GM13976 (cell line): Measurements from ENCODE around the gene MYPN.

Source experiments
- DNase-seq: peaks from one replicate; pipeline ENCODE4 v3.0.0; 2012; ENCODE audit warnings: low spot score
- in situ Hi-C: fragments of 300-500 bp; cut with MboI; formaldehyde crosslinking; loops from one replicate; pipeline ENCODE4 v1.12.0; 2022; ENCODE audit warnings: low sequenced_read_pairs, mixed read lengths, inconsistent platforms; ENCODE audit not compliant: unreplicated experiment
- TF ChIP-seq, protein P1 (sequence below): IDR thresholded peaks from 2 replicates; pipeline ENCODE4 v1.5.1; 2012; ENCODE audit warnings: borderline replicate concordance, mild to moderate bottlenecking; ENCODE audit not compliant: insufficient read depth; ENCODE audit errors: extremely low read depth, missing control alignments, control extremely low read depth

MYPN gene

DNA sequence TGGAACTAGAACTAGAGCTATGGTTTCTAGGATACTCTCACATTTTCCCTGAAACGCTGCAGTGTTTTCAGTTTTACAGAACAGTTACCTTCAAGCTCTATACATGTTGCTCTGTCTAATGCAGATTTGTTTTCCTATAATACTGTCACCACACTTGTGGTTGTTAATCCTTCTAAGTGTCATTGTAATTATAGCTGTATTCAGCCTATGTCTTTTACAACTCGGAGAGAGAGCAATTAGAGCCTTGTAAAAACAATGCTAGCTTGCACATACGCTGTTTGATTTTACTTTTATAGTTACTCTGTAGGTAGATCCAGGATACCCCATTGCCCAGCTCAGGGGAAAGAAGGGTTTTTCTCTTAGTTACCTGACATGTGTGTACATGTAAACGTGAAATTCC lies 67.5 kb downstream of the MYPN start:
- in situ Hi-C loops, result no loop called here
- TF ChIP-seq, protein P1, sequence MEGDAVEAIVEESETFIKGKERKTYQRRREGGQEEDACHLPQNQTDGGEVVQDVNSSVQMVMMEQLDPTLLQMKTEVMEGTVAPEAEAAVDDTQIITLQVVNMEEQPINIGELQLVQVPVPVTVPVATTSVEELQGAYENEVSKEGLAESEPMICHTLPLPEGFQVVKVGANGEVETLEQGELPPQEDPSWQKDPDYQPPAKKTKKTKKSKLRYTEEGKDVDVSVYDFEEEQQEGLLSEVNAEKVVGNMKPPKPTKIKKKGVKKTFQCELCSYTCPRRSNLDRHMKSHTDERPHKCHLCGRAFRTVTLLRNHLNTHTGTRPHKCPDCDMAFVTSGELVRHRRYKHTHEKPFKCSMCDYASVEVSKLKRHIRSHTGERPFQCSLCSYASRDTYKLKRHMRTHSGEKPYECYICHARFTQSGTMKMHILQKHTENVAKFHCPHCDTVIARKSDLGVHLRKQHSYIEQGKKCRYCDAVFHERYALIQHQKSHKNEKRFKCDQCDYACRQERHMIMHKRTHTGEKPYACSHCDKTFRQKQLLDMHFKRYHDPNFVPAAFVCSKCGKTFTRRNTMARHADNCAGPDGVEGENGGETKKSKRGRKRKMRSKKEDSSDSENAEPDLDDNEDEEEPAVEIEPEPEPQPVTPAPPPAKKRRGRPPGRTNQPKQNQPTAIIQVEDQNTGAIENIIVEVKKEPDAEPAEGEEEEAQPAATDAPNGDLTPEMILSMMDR, result no peak
- no peak for DNase-seq

DNA sequence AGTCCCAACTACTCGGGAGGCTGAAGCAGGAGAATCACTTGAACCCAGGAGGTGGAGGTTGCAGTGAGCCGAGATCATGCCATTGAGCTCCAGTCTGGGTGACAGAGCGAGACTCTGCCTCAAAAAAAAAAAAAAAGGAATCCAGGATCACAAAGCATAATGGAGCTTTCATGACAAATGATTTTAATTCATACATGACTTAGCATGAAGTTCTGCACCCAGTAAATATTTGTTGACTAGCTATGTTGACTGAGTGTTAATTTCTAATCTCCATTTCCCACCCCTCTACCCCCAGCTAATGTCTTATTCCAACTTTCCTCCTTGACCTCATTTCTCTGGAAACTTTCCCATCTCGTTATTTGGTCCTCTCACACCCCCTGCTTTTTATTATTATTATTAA lies 69.3 kb downstream of the MYPN start:
- DNase-seq, result no peak
- in situ Hi-C loops, result no loop called here
- TF ChIP-seq, protein P1, result no peak

- TF ChIP-seq, protein P1, result no peak
- no peak for DNase-seq
- in situ Hi-C loops, result no loop called here
These were observed 69.7 kb downstream of the MYPN start for GRCh38 chr10:68179016-68179415.

GRCh38 chr10:68180490-68180889 lies 71.2 kb downstream of the MYPN start:
- no peak for DNase-seq
- TF ChIP-seq, protein P1, result no peak
- in situ Hi-C loops, result no loop called here

DNA sequence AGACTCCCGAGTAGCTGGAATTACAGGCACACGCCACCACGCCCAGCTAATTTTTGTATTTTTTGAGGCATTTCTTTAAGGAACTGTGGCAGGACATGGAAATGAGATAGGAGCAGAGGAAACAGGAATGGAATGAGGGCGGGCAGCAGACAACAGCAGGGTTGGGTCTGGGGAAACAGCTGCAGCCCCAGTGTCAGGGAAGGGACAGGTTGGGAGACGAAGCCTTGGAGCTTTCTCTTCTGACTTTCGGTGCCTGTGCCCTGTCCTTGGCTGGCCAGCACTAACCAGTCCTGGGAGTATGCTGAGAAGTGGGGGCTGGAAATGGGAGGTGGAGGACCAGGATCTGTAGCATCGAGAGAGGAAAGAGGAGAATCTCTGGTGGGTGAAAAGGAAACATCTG lies 75.3 kb downstream of the MYPN start:
- in situ Hi-C loops, result no loop called here
- no peak for DNase-seq
- TF ChIP-seq, protein P1, result no peak

GRCh38 chr10:68185085-68185484 lies 75.8 kb downstream of the MYPN start:
- no peak for DNase-seq
- TF ChIP-seq, protein P1, result no peak
- in situ Hi-C loops, result no loop called here

GRCh38 chr10:68188835-68189234 lies 79.5 kb downstream of the MYPN start:
- TF ChIP-seq, protein P1, result no peak
- no peak for DNase-seq
- in situ Hi-C loops, result no loop called here
